GM12872 (cell line): ENCODE measurements around the gene DIP2A.

Experiments used
- TF ChIP-seq, protein P1 (sequence below): IDR thresholded peaks from 3 replicates; pipeline ENCODE4 v1.5.1; 2011; ENCODE audit warnings: low read depth, mild to moderate bottlenecking, low read length, moderate library complexity; ENCODE audit not compliant: insufficient read depth

DIP2A gene

DNA sequence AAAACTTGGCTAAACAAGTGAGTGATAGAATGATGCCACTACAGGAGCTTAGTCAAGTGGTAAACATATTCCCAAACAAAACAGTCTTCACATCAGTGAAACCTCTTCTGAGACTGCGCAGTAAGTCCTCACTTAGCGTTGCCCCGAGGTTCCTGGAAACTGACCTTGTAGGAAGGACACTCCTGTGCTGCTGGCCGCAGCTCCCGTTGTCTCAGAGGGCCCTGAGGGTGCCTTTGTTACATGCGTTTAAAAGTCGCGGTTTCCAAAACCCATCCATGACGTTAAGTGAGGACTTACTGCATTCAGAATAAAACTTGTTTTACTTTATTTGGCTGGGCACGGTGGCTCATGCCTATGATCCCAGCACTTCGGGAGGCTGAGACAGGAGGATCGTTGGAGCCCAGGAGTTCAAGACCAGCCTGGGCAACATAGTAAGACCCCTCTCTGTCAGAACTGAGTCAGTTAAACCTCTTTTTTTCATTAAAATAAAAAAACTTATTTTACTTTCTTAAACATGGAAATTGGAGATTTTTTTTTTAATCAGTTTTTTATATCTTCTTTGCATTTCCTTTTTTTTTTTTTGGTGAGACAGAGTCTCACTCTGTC is 36.0 kb upstream of the DIP2A start:
- TF ChIP-seq, protein P1, sequence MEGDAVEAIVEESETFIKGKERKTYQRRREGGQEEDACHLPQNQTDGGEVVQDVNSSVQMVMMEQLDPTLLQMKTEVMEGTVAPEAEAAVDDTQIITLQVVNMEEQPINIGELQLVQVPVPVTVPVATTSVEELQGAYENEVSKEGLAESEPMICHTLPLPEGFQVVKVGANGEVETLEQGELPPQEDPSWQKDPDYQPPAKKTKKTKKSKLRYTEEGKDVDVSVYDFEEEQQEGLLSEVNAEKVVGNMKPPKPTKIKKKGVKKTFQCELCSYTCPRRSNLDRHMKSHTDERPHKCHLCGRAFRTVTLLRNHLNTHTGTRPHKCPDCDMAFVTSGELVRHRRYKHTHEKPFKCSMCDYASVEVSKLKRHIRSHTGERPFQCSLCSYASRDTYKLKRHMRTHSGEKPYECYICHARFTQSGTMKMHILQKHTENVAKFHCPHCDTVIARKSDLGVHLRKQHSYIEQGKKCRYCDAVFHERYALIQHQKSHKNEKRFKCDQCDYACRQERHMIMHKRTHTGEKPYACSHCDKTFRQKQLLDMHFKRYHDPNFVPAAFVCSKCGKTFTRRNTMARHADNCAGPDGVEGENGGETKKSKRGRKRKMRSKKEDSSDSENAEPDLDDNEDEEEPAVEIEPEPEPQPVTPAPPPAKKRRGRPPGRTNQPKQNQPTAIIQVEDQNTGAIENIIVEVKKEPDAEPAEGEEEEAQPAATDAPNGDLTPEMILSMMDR = no peak

DNA sequence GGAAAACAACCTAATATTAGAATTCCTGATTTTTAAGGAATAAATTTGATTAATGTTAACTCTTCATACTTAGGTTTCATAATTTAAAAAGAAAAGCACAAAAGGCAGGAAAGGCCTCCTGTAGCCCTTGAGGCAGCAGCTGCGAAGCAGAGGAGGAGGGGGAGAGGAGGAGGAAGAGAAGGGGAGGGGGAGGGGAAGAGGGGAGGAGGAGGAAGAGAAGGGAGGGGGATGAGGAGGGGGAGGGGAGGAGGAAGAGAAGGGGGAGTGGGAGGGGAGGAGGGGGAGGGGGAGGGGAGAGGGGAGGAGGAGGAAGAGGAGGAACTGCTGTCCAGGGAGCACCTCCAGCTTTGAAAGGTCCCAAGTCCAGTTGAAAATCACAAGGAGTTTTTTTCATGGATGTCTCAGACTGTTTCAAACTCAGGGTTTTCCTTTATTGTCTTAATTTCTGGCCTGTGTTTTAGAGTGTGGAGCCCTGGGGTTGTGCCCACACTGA is 35.1 kb upstream of the DIP2A start:
- TF ChIP-seq, protein P1 = no peak

DNA sequence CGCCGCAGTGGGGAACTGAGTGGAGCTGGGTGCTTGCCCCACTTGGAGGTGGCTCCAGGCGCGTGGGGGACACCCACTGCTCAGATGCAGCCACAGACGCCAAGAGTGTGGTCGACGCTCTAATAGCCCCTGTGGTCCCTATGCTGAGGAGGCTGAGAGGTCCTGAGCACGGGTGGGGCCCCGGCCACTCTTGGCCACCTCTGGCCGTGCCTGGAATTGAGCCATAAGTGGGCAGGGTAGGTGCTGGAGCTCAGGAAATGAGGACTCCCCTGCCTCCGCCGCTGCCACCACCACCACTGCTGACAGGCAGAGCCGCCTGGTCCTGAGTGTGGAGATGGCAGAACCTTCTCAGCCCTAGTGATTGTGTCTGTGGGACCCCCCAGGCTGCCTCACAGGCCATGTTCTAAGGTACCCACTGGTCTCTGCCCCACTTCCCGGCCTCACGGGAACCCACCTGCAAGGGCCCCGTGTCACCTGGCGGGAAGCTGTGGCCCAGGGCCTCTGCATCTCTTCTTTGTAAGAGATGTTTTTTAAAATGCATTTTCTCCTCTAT is 34.6 kb upstream of the DIP2A start:
- TF ChIP-seq, protein P1 = no peak

DNA sequence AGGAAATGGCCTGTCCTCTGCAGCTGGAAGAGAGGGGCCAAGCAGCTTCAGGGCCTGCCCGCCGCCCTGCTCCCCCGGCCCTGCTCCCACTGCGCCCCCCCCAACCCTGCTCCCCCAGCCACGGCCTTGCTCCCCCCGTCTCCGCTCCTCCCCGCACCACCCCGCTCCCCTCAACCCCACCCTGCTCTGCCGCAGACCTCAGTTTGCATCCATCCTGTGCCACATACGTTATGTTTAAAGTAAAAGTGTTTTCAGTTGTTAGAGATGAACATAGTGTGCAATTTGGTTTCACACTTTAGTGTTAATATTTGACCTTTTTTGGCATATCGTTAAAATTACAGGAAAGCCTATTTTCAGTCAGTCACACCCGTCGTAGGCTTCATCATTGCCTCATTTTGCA is 34.1 kb upstream of the DIP2A start:
- TF ChIP-seq, protein P1 = no peak

DNA sequence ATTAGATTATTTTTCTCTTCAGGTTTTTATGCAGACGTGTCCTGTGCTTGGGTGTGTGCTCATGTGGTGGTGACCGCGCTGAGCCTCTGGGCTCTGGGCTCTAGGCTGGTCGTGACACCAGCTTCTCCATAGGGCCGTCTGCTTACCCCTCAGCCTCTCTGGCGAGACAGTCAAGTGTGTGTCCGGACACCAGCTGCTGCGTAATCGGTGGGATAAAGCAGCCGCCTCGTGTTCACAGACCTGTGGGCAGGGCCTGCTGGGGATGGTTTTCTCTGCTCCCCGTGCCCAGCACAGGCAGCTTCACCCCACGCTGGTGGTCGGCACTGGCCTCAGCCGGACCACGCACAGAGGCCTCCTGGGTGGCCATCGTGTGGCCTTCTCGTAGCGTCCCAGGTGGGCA is 33.6 kb upstream of the DIP2A start:
- TF ChIP-seq, protein P1 = no peak

DNA sequence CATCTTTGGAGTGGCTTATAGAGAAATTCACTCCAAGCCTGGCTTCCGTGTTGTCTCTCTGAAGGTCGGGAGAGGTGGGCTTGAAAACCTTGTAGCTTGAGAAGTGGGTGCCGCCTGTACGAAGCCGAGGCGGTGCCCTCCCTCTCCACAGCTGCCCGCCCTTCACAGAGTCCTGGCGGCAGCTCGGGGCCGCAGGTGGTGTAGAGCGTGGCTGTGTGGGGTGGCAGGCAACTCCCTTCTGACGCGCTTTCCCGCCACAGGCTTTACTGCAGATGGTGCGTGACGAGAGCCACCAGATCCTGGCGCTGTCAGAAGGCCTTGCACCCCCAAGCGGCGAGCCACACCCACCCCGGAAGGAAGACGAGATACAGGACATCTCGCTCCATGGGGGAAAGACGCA is 33.1 kb upstream of the DIP2A start:
- TF ChIP-seq, protein P1 = no peak

DNA sequence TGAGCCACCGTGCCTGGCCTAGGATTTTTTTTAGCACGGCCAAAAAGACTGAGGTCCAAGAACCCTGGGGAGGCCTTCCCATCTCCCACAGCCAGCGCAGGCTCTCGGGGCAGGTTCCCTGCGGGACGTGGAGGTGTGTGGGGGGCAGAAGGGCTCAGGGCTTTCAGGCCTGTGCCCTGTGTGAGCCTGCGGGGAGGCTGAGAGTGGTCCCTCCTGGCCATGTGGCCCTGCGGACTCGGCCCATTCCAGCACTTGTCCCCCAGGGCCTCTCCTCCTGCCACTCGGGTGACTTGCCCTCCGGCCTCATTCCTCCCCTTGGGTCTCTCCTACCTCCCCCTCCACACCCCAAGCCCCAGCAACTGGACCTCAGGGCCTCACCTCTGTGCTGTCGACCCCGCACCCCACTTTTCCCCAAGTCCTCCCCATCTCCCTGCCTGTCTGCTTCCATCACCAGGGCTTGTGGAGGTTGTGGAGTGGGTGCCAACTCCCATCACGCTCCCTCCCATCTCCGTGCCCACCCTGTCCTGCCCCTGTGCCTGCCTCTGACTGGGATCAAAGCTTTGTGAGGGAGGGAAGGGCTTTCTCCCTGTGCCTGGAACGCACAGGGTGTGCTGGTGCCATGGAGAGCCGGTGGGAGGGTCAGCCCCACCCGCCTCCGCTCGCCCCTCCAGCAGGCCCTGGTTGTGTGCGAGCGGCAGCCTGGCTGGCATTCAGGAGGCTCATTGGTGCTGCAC is 32.2 kb upstream of the DIP2A start:
- TF ChIP-seq, protein P1 = no peak
